HG02885 (cell line): ENCODE data around the gene LANCL2.
A peak's percentile ranks its signal among the peaks of the same experiment; 100 is the strongest.
"Not testable (repeated sequence)": the region's sequence is repeated elsewhere in the genome, so short reads cannot be mapped to it uniquely, and the experiment has no call there.

Source experiments
- ATAC-seq: cut with Tn5 transposase; IDR thresholded peaks from one replicate; pipeline ENCODE4 v1.9.1; 2021; ENCODE audit warnings: mild to moderate bottlenecking; ENCODE audit not compliant: unreplicated experiment, poor library complexity

LANCL2 gene

DNA sequence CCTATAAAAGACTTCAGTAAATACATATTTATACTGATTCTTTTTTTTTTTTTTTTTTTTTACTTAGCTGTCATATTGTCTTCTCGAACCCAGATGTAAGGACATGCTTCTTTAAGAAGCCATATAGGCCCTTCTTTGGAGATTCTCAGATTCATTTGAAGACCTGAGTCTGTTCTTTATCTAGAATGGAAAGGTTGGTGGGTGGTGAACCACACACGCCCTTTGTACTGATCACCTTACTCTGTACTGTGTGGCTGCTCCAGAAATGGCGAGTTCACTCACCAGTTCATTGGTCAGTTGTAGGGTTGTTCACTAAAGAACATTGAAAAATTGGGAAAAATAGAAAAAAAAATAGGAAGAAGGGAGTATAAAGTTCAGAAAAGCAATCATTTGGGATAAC lies 32.5 kb downstream of the LANCL2 start:
- ATAC-seq = no peak

DNA sequence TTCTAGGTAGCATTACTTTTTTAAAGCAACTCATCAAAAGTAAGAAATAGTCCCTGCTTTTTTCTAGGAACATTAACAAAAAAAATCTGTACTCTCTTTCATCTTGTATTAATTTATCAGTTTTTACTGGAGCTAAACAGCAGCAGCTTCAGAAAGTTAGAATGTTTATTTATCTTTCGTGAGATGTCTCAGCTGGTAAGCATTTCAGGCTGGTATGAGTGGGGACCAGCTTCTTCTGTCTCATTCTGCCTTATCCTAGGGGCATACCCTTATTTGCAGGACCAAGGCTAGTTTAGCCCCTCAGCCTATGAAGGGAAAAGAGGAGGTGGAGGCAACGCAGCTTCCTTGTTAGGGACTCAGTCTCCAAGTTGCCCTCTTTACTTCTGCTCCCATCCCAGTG lies 35.1 kb downstream of the LANCL2 start:
- no peak for ATAC-seq

GRCh38 chr7:55402506-55402905 lies 37.4 kb downstream of the LANCL2 start:
- ATAC-seq = not testable (repeated sequence)

DNA sequence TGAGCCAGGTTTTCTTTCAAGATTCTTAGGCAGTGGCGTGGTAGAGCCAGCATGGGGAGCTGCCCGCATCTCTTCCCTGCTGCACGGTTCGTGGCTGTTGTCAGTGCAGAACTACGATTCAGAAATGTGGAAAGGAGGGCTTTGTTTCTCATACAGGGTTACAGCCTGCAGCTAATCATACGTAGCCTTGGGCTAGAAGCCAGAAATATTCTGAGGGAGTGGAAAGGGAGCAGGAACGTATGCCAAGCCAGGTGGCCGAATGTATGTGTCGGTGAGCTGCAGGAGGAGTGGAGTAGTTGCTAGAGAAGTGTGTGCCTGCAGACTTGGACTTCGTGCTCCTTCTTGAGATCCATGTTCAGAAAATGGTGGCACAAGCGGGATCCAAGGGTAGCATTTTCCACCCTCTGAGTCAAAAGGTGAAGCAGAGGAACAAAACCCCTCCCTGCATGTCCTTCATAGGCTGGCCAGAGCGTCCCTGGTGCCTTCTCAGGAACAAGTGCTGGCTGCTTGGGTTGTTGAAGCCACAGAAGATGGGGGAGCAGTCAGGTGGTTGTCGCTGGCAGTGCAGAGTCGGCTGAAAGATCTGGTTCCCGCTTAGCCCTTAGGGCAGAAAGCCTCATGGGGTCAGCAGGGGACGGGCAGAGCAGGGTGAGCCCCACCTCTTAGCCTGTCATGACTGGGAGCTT lies 40.9 kb downstream of the LANCL2 start:
- ATAC-seq = no peak

DNA sequence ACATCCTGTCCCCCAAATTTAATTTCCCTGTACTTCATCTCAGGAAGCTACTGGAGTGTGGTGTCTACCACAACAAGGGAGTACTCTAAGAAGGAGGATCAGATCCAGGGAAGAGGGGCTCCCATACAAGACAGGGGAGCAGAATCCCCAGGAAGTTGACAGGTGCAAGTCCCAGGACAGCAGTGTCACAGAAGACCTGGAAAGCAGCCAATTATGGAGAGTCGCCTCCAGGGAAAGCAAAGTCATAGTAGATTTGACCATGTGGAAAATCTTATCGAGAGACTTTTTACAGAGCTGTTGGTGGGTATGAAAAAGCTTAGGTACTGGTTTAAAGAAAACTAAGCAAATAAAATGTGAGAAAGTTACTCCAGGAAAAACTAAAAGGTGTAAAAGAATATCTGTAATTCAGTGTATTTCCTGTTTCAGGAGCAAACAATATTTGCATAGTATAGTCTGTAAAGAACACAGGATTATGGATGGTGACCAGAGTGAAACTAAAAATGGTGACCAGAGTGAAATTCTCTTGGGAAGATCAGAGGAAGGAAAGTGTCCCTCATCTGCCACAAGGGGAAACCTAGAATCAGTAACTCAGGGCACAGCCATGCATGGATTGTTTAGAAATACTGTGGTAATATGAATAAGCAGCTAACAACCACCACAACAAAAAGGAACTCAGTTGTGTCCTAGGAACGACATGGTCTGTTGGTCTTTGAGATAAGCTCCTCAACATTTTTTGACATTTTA lies 44.5 kb downstream of the LANCL2 start:
- ATAC-seq = peak; percentile 53

- ATAC-seq = no peak
These were observed 45.6 kb downstream of the LANCL2 start for GRCh38 chr7:55410667-55411239.

DNA sequence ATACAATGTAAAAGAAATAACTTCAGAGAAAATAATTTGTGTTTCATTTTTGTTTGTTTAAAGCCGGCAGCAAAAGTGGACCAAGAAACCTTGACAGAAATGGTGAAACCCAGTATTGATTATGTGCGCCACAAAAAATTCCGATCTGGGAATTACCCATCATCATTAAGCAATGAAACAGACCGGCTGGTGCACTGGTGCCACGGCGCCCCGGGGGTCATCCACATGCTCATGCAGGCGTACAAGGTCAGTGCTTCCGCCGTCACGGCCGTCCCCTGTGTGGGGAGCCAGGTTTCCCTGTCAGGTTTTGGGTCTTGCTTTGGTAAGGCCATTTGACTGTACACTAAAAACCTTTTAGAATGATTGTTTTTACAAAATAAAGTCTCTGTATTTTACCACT lies 46.7 kb downstream of the LANCL2 start:
- ATAC-seq = no peak

DNA sequence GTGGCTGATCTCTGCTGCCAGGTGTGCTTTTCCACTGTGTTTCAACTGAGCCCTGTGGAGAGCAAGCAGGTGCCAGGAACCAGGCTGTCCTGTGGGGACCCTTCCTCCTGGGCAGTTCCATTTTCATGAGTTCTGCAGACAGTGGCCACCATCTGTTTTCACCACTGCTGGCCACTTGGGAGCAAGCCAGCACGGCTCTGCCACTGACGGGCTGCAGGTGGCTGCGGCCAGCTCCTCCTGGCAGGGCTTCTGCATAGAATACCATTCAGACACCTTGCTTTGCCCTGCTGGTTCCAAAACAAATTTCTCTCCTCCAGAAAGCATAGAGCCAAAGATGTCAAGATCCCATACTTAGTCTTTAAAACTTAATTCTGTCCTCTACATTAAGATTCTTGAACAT lies 48.3 kb downstream of the LANCL2 start:
- no peak for ATAC-seq

DNA sequence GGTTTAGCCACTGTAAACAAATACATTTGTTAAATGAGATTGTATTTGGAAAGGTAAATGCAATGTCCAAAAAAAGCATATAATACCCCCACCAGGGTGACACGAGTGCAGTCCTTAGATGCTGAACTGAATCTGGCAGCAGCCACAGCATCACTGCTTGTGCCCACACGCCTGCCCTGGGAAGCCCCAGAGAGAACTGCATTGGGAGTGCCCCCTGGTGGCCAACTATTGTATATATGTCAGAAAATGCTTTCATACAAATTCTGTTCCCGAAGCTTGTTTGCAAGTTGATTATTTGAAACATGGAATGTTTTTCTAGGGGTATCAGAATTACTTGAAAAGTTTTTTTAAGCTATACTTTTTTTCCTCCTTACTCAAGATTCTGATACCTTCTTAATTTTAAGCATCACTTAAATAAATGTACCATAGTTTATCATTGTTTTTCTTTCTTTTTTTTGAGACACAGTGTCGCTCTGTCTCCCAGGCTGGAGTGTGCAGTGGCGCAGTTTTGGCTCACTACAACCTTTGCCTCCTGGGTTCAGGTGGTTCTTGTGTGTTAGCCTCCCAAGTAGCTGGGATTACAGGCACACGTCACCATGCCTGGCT lies 50.1 kb downstream of the LANCL2 start:
- peak; percentile 96 for ATAC-seq

DNA sequence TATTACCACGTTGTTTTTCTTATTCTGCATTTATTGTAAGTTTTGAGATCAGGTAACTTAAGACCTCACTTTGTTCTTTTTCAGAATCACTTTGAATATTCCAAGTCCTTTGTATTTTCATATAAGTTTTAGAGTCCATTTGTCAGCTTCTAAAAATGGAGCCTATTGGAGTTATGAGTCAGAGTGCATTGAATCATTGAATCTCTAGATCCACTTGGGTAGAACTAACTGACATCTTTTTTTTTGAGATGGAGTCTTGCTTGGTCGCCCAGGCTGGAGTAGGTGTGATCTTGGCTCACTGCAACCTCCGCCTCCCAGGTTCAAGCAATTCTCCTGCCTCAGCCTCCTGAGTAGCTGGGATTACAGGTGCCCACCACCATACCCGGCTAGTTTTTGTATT lies 52.3 kb downstream of the LANCL2 start:
- ATAC-seq = not testable (repeated sequence)

GRCh38 chr7:55420530-55420929 lies 55.4 kb downstream of the LANCL2 start:
- ATAC-seq = no peak

- ATAC-seq = no peak
These were observed 58.2 kb downstream of the LANCL2 start for GRCh38 chr7:55423277-55423711.

DNA sequence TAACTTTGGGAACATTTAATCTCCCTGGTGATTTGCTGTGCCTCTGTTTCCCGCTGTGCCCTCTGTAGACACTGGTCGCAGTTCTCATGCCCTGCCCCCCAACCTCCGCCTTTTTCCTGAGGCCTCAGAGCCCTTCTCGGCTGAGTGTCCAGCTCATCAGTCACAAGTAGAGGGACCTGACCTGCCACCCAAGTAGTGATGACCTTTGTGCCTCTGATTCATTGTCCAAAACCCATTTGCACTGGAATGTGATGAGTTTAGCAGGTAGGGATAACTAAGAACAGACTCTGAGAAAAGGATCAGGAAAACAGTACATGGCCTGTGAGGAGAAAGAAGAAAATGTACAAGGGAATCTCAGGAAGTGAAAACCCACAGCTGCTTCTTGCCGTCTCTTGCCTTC lies 58.8 kb downstream of the LANCL2 start:
- no peak for ATAC-seq

GRCh38 chr7:55425141-55425752 lies 60.1 kb downstream of the LANCL2 start:
- ATAC-seq = no peak

- ATAC-seq = no peak
These were observed 61.5 kb downstream of the LANCL2 start for GRCh38 chr7:55426676-55427075.

- ATAC-seq = no peak
These were observed 62.2 kb downstream of the LANCL2 start for GRCh38 chr7:55427342-55427741.

DNA sequence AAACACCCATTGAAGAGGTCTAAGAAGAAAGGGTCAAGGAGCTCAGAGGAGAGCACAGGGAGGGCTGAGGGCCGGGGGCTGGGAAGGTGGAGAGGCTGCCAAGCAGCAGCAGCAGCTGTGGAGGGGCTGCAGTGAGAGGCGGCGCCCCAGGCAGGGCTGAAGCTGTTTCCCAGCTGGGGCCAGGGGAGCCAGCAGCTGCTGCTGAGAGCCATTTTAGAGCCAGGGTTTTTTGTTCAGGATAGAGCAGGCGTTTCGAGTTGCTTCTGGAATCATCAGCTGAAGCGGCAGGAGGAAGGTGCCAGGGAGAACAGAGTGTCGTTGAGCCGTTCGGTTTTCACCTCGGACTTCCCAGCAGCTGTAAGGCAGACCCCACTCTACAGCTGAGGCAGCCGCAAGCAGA lies 62.7 kb downstream of the LANCL2 start:
- ATAC-seq = no peak

DNA sequence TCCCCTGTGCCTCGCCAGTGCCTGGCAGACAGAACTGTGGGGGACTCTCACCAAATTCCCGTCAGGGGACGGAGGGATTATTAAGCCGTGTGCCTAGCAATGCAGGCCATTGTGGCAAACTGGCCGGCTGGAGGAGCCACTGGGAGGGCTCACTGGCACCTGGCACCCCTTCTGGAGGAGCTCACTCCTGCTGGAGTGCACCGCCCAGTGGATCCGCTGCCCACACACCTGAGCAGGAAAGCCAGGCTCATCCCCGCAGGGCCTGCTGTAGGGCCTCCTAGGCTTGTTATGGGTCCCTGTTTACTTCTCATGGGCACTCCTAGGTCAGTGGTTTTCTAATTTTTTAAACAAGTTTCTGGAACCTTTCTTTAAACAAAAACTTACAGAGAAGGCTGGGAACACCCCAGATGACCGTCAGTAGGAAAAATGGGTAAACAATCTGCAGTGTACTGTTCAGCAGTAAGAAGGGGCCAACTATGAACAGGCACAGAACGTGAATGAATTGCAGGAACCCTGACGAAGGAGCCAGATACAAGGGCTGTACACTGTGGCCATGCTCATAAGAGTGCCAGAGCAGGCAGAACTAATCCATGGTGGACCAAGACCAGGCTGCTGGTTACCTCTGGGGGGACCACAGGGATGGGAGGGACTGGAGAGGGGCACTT lies 64.8 kb downstream of the LANCL2 start:
- no peak for ATAC-seq

DNA sequence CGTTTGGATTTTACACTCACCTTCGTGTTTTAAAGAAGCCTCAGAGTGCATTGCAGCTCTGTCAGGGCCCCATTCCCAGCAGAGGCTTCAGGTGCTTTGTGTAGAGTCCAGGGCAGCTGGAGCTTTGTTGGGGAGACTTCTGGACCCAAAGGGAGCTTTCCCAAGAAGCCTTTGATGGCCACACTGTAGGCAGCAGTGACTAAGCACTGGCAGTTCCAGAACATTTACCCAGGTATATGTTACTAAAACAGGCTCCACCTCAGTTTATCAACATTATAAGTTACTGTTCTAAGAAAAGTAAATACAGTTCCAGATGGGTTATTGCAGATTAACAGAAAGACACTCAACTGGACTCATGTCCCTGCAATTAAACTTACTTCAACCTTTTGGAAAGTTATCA lies 66.8 kb downstream of the LANCL2 start:
- ATAC-seq = no peak

- no peak for ATAC-seq
These were observed 67.4 kb downstream of the LANCL2 start for GRCh38 chr7:55432506-55432905.
